Stimulated activated CD8-positive, alpha-beta memory T cell treated with anti-CD3 and anti-CD28 coated beads, Interleukin-15, amount 100 ng/mL, for 1 hour (primary cell): ENCODE results near the gene SIX5.
"Not testable (repeated sequence)": the region's sequence is repeated elsewhere in the genome, so short reads cannot be mapped to it uniquely, and the experiment has no call there.

Source experiments
- DNase-seq: peaks from one replicate; pipeline ENCODE4 v3.0.0-alpha.2; 2020; ENCODE audit warnings: low read depth

Gene SIX5

GRCh38 chr19:45754323-45754722, 14.7 kb downstream of the SIX5 start:
- no peak for DNase-seq

DNA sequence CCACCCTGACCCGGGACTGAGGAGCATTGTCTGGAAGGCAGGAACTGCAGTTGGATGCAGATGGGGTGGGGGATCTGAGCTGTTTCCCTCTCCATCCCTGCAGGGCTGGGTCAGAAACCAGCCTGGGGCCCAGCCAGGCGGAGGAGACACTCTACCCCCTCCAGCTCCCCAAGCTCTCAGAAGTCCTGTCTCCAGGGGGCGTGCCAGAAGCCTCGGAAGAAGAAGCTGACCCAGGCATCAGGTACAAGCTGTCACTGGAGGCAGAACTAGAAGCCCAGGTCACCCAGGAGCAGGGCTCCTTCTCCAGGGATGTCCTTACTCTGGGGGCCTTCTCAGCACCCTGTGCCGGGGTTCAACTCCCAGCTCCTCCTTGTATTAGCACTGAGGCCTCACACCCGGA, 15.5 kb downstream of the SIX5 start:
- DNase-seq = no peak

DNA sequence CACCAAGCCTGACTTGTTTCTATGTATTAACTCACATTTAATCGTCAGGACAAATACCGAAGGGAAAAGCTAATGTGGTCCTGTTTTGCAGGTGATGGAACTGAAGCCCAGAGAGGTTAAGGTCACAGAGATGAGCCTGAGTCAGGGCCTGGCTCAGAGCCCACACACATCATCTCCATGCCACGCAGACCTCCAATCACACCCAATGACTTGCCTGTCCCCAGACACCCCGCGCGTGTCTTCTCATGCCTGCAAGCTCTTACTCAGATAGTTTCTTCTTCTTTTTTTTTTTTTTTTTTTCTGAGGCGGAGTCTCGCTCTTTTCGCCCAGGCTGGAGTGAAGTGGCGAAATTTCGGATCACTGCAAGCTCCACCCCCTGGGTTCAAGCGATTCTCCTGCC, 16.4 kb downstream of the SIX5 start:
- DNase-seq = no peak

DNA sequence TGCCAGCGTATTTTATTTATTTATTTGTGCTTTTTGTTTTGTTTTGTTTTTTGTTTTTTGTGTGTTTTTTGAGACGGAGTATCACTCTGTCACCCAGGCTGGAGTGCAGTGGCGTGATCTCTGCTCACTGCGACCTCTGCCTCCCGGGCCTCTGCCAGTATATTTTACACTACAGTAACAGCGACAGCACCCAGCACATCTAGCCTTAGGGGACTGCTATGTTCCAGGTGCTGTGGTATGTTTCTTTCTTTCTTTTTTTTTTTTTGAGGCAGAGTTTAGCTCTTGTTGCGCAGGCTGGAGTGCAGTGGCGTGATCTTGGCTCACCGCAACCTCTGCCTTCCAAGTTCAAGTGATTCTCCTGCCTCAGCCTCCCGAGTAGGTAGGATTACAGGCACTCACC, 17.6 kb downstream of the SIX5 start:
- DNase-seq = not testable (repeated sequence)

- no peak for DNase-seq
These were observed 21.5 kb downstream of the SIX5 start for GRCh38 chr19:45747513-45747912.

DNA sequence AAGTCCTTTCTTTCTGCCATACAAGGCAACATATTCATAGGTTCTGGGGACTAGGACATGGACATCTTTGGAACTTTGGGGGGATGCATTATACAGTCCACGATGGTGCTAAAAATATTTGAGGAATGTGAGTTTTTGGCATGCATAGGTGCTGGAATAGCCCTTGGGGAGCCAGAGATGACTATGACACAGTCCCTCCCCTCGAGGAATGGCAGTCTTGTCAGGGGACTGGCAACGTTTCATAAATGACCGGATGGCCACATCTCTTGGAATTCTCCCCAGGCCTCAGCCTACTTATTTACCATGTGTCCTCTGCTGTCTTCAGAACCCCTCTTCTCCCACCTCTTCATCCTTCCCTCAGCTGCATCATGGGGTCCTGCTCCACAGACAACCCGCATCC, 22.2 kb downstream of the SIX5 start:
- DNase-seq = no peak

GRCh38 chr19:45745606-45746005, 23.4 kb downstream of the SIX5 start:
- no peak for DNase-seq

- no peak for DNase-seq
These were observed 26.1 kb downstream of the SIX5 start for GRCh38 chr19:45742969-45743368.

DNA sequence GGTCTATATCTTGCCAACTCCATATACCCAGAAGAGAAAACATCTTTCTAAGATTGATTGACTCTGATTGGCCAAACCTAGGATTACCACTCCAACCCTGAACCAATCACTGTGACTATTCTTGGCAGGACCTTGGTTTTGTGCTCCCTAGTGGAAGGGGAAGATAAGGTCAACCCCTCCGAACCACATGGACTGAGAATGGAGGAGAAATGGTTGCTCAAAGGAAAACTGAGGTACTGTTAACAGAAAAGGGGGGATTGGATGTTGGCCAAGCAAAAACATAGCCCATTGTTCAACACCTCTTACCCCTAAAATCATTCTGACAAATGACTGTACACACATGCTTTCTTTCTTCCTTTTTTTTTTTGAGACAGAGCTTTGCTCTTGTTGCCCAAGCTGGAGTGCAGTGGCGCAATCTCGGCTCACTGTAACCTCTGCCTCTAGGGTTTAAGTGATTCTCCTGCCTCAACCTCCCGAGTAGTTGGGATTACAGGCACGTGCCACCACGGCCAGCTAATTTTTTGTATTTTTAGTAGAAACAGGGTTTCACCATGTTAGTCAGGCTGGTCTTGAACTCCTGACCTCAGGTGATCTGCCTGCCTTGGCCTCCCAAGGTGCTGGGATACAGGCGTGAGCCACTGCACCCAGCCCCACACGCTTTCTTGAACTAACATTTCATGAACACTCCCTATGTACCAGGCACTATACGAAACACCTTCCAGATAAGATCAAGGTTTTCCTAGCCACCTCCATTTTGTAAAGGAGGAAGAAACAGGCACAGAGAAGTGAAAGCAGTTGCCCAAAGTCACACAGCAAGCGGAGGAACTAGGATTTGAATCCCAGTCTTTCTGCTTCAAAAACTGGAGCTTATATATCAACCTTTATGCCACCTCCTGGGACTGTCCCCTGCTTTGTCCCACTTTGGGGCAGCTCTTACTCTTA, 29.3 kb downstream of the SIX5 start:
- no peak for DNase-seq

DNA sequence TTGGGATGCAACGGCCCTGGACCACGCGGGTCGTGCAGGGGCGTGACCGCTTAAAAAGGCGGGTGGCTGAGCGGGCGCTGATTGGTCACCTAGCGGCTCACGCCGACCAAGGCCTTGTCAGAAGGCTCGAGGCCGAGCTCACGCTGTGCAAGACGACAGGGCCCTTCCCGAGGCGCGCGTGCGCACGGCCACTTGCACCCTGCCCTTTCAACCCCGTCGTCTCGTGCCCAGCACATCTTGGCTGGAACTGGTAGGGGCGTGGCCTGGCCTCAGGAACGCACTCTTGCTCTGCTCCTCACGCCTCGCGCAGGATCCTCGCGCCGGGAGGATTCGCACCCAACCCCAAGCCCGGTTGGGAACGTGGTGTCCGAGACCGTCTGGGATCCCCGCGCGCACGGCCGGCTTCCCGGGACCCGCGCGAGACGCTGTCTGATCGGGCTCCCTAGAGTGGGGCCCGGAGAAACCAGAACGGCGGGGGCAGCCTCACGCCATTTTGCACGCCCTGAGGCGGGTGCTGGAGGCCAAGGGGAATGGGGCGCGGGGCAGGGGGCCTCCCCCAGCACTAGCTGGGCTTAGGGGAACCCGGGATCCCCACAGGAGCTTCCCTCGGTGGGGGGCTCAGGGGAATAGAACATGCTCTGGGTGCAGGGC, 35.8 kb downstream of the SIX5 start, which contains the start of gene MEIOSIN:
Gene MEIOSIN (plus strand): TSS at position 280 of the 651 bp plus-strand sequence. CDS start 1,938 bp downstream, outside the sequence.
- DNase-seq = no peak

DNA sequence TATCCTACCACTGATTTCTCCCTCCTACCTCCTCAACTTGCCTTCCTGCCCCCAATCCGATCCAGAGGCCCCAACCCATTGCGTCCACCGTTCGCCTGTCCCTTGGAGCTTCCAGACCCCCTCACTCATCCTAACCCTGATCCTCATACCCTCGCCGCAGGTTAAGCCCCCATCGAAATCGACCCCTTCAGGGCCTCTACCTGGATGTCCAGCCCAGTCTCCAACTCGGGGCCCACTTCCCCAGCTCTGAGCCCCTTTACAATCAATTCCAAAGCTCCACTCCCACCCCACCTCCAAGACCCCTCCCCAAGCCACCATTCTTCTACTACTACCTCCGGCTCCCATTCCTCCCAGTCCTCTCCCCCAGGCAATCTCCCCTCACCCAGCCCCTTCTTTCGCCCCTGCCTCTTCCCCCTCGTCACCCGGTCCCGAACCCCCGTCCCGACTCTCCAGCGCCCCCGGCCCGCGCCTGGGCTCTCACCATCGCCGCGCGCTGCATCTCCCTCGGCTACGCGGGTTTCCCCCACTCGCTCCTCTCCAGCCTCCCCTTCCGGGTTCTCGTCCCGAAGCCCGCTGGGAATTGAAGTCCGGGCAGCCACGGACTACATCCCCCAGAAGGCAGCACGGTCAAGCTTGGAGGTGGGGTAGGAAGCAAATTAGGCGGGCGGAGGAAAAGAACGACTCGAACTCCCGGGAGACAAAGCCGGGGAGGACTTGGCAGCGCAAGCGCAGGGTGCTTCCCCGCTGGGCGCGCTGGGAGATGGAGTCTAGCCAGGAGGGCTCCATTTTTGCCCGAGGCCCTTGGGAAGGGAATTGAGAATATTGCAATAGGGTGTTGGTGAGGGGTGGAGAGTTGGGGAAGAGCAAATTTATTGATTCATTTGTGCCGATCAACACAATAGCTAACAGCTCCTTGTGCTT, 38.4 kb downstream of the SIX5 start, which contains the start of gene FBXO46:
Gene FBXO46 (minus strand): TSS at position 529 of the 921 bp plus-strand sequence. CDS start 17,401 bp downstream, outside the sequence.
- DNase-seq = peak; percentile 90

DNA sequence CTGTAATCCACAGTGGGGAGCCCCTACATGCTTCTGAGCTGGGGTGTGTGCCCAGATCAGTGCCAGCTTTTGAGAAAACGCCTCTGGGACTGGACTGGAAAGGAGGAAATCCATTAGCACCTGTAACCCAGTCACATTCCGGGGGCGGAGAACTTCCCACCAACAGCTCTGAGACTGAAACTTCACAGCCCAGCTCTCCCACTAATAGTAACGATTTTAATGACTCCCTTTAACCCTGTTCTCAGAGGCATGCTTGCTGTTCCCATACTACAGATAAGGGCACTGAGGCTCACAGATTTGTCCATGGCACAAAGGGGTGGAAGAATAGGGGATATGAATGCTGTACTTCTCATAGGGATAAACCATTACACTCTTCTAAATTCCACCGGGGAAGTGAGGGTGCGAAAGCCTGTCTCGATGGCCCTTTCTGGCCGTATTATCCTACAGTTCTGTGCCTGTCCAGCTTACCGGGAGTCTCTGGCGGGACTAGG, 39.2 kb downstream of the SIX5 start:
- DNase-seq = no peak

GRCh38 chr19:45728683-45729082, 40.4 kb downstream of the SIX5 start:
- DNase-seq = not testable (repeated sequence)

GRCh38 chr19:45720065-45720464, 49.0 kb downstream of the SIX5 start:
- not testable (repeated sequence) for DNase-seq

DNA sequence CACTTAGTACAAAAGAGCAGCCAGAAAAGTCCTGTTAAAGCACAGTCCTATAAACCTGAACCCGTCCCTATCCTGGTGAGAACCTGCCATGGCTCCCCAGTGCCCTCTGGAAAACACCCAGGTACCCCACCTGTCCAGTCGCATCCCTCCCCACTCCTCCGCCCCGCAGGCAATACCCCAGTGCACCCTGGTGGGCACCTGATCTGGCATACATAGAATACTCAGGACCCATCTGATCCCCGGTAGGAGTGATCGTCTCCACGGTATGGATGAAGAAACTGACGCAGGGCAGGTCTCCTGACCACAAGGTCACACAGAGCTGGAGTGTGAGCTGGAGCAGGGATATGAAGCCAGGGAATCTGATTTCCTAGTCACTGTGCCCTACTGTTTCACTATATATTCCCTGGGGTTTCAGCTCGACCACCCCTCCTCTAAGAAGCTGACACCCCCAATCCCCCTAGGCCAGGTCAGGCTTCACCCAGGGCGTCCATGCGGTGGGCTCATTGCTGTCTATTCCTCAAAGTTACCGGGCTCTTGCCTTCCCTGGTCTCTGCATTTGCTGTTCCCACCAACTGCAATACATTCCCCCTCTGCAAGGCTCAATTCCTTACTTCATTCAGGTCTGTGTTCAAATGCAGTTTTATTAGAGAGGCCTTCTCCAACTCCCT, 50.9 kb downstream of the SIX5 start:
- DNase-seq = no peak

DNA sequence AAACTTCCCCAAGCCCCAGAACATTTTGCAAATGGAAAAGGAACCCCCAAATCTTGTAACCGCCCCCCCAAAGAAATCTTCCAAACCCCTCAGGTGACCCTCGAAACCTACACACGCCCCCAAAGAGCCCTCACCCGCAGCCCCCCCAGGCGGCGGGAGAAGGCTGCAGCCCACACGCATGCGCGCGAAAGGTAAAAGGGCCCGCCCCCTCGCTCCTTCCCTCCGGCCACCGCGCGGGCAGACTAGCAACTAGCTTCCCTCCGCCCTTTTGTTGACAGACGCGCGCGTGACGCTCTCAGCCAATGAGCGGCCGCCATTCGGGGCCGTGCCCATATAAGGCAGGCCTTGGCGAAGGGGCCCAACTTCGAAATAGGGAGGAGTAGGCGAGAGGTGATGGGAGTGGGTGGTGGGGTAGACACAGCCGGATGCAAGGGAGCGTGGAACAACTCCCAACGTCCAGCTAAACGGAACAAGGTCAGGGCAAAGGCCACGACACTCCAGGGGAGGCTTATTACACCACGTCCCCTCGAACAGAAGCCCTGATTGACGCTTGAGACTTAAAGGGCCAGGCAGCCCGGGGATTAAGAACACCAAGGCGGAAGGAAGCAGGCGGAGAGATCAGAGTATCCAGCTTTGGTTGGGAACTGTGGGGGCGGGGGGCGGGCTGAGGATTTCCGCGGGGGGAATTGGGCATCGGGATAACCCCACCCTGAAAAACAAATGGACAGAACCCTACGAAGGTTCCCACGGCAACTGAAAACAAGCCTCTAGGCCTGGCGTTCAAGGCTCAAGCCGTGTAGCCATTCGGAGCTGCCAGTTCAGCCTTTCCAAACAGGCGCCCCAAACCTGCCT, 51.7 kb downstream of the SIX5 start:
- DNase-seq = peak; percentile 91

DNA sequence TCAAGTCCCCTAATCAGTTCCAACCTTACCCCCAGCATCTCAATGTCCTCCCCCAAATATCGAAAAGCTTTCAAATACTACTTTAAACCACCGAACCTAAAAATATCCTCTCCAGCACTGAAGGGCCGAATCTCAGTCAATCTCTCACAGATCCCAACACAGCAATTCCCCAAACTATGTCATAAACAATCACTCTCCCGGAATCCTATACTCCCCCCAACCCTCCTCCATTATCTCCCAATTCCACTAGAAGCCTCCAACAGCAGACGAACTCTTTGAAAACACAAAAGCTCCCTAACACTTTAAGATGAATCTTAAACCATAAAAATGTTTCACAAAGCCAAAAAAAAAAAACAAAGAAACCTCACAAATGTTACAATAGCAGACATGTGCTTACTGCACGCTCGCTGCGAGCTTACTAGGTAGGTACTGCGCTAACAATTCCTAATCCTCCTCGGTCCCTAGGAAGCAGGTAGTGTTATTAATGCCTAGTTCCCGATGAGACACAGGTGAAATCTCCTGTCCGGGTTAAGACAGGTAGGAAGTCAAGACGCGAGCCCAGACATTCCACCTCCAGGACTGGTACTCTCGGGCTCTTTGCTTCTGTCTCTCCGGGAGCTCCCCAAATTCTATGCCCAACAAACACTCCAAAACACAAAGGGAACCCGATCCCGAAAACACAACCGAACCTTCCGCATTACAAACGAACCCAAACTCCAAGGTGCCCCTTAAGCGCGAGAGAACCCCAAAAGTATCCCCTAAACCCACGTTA, 52.5 kb downstream of the SIX5 start:
- no peak for DNase-seq

DNA sequence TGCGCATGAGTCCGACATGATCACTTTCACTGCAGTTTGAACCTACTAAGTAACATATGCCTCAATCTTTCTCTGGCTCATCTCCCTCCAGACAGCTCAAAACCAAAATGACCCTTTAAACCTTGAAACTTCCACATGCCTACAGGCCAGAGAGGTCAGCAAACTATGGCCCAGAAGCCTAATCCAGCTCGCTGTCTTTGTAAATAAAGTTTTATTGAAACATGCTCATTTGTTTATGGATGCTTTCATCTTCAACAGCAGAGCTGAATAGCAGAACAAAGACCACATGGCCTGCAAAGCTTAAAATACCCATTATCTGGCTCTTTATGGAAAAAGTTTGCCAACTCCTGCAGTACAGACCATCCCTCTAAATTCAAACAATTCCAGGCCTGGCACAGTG, 53.9 kb downstream of the SIX5 start:
- DNase-seq = no peak
